Stimulated activated CD4-positive, alpha-beta T cell treated with anti-CD3 and anti-CD28 coated beads, Interleukin-1b, Interleukin-23, amount 100 ng/mL, for 24 hours (primary cell): ENCODE measurements around the gene DENND2A.
"Not testable (repeated sequence)": the region's sequence is repeated elsewhere in the genome, so short reads cannot be mapped to it uniquely, and the experiment has no call there.

Experiments used
- DNase-seq, 4 experiments: peaks; one replicate each; pipeline ENCODE4 v3.0.0-alpha.2; 2020; ENCODE audit warnings: low read depth in 4 of 4, low spot score in 1 of 4

The DENND2A gene

GRCh38 chr7:140619915-140620510, 20.6 kb downstream of the DENND2A start:
- DNase-seq: not testable (repeated sequence)

- no peak for DNase-seq
These were observed 21.4 kb downstream of the DENND2A start for GRCh38 chr7:140619176-140619575.

DNA sequence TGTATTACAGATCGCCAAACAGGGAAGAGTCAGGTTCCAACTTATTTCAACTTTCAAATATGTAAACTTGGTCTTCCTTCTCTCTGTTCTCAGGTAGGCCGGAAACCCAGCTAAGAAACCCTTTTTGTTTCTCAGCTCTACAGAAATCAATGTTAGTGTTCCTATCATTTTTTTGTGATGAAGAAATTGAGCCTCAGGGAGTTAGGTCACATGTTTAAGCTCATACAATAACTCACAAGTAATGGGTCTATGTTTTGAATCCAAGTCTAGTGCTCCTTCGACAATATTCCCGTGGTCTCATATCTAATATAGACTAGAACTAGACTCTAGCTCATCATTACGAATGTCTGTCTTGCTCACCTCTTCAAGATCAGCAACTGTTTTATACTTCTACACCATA, 22.3 kb downstream of the DENND2A start:
- no peak for DNase-seq

GRCh38 chr7:140617081-140617480, 23.5 kb downstream of the DENND2A start:
- no peak for DNase-seq

DNA sequence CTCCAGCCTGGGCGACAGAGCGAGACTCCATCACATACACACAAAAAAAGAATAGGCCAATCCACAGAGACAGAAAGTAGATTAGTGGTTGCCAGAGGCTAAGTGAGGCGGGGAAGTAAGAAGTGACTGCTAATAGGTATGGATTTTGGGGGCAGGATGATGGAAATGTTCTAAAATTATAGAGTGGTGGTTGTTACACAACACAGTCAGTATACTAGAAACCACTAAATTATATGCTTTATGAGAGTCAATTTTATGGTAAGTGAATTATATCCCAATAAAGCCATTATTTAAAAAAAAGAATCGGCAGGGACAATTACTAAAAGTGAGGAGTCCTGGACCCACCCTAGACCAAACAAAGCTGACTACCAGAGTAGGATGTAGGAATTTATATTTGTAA, 24.3 kb downstream of the DENND2A start:
- DNase-seq: no peak

DNA sequence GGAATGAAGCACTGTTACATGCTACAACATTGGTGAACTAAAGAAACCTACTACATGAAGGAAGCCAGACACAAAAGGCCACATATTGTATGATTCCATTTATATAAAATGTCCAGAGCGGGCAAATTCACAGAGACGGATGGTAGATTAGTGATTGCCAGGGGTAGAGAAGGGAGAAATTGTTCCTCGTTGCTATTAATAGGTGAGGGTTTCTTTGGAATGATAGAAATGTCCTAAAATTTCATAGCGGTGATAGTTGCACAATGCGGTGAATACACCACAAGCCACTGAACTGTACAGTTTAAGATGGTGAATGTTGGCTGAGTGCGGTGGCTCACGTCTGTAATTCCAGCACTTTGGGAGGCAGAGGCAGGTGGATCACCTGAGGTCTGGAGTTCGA, 29.0 kb downstream of the DENND2A start:
- no peak for DNase-seq

GRCh38 chr7:140610204-140611165, 30.1 kb downstream of the DENND2A start:
- no peak for DNase-seq

GRCh38 chr7:140609646-140610045, 31.0 kb downstream of the DENND2A start:
- no peak for DNase-seq

- DNase-seq: no peak
These were observed 33.1 kb downstream of the DENND2A start for GRCh38 chr7:140607441-140607989.

- no peak for DNase-seq
These were observed 35.3 kb downstream of the DENND2A start for GRCh38 chr7:140605337-140605736.

GRCh38 chr7:140604760-140605159, 35.9 kb downstream of the DENND2A start:
- no peak for DNase-seq

DNA sequence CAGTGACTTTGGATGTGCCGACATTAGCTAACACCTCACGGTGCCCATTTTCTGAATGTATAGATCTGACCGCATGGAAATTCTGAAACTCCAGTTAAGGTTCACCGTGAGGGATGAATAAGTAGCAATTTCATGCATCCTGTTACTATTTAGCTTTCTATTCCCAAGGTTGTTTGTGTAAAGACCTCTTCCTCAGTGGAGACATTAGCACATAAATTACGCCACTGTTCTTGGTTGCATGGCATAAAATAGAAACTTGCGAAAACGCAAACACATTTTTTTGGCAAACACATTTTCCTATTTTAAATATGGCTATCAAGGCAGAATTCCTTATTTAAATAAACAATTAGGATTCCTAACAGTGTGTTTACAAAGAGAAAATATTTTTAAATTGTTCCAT, 36.5 kb downstream of the DENND2A start:
- DNase-seq: no peak

- no peak for DNase-seq
These were observed 38.9 kb downstream of the DENND2A start for GRCh38 chr7:140601566-140602174.

DNA sequence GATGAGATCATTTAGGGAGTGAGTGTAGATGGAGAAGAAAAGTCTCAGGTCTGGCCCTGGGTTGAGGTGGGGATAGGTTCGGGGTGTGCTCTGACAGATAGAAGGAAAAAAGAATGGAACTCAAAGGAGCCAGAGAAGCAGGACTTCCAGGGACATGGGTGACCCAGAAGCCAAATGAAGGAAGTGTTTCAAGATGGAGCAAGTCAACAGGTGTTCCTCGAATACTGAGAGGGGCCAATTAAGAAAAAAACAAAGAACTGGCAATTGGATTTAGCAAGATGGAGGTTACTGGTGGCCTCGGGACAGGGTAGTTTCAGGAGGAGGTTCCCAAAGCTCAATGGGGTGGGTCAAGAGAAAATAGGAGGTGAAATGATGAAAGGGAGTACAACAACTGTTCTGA, 40.3 kb downstream of the DENND2A start:
- no peak for DNase-seq

- no peak for DNase-seq
These were observed 43.1 kb downstream of the DENND2A start for GRCh38 chr7:140597428-140597949.

DNA sequence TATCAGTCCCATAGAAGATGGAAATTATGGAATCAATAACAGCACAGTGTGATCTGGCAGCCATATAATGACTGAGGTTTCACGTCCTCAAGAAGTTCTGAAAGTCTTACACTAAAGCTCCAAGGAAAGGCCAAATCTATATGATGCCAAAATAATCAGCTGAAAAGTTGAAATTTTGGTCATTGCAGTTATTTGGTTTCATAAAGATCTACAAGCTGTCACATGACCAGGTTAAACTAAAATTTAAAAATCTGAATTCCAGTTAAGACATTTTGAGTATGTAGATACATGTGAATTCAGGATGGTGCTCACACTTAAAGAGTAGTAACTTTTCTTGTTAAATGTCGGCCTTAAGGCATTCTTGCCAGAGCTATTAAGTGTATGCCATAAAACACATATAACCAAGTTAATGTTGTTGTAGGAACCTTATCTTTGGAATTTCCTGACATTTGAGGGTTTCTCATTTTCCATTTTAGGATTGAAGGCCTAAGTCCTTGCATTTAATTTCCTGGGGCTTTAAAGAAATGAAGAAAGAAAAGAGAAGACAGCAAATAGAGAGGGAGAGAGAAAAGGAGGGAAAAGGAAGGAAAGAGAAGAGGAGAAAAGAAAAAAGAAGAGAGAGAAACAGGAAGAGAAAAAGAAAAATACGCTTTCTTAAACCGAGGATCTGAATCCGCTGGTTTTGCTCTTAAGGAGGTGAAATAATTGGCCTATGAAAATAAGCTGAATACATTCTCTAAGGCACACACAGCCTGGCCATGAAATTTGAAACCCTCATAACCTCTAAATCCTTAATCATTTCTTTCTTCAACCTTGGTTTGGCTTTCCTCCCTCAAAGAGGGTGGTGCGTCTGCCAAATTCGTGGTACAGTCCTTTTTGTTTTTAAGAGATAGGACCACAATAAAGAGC, 43.8 kb downstream of the DENND2A start:
- DNase-seq: no peak

- DNase-seq: no peak
These were observed 45.0 kb downstream of the DENND2A start for GRCh38 chr7:140595468-140596092.

- no peak for DNase-seq
These were observed 46.4 kb downstream of the DENND2A start for GRCh38 chr7:140594131-140594691.

DNA sequence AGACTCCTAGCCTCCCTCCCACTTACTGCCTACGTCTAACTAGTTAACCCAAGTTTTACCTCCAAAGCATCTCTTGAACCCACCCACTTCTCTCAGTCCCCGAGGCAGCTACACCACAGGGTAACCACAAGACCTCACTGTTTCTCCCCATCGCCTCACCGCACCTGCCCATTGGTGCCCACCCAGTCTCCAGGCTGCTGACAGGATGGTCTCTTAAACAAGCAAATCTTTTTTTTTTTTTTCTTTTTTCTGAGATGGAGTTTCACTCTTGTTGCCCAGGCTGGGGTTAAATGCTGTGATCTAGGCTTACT, 47.0 kb downstream of the DENND2A start:
- DNase-seq: no peak
